GM21423 (cell line): ENCODE measurements around the gene DENND1B.
A peak's percentile ranks its signal among the peaks of the same experiment; 100 is the strongest.

Experiments used
- ATAC-seq: cut with Tn5 transposase; IDR thresholded peaks from one replicate; pipeline ENCODE4 v1.9.1; 2021; ENCODE audit warnings: mild to moderate bottlenecking, moderate library complexity; ENCODE audit not compliant: unreplicated experiment

The DENND1B gene, protein sequence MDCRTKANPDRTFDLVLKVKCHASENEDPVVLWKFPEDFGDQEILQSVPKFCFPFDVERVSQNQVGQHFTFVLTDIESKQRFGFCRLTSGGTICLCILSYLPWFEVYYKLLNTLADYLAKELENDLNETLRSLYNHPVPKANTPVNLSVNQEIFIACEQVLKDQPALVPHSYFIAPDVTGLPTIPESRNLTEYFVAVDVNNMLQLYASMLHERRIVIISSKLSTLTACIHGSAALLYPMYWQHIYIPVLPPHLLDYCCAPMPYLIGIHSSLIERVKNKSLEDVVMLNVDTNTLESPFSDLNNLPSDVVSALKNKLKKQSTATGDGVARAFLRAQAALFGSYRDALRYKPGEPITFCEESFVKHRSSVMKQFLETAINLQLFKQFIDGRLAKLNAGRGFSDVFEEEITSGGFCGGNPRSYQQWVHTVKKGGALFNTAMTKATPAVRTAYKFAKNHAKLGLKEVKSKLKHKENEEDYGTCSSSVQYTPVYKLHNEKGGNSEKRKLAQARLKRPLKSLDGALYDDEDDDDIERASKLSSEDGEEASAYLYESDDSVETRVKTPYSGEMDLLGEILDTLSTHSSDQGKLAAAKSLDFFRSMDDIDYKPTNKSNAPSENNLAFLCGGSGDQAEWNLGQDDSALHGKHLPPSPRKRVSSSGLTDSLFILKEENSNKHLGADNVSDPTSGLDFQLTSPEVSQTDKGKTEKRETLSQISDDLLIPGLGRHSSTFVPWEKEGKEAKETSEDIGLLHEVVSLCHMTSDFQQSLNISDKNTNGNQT

GRCh38 chr1:197775282-197776262 lies at the start of gene DENND1B:
DENND1B (minus strand) TSS chr1:197775480; CDS start chr1:197775155, 325 bp downstream.
- ATAC-seq, result peak; percentile 75

GRCh38 chr1:197814306-197814705 lies 39.0 kb upstream of the DENND1B start:
- ATAC-seq, result no peak

DNA sequence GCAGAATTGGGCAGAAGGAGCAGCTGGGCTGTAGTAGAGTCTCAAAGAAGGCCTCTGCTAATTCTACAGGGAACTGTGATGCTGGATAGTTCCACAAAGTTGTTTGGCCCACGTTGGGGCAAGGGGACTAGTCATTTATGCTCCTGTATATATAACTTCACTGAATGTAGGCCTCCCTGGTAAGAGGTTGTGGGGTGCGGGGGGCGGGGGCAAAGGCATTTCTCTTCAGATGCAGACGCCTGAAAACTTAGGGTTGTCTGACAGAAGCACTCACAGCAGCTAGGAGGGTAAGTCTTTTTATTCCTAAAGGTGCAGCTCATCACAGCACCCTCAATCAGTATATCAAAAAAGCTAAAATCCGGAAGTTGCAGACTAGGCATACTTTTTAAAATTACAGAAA lies 38.5 kb upstream of the DENND1B start:
- no peak for ATAC-seq

- no peak for ATAC-seq
Observed at GRCh38 chr1:197811769-197812168, 36.5 kb upstream of the DENND1B start.

GRCh38 chr1:197810812-197811211 lies 35.5 kb upstream of the DENND1B start:
- ATAC-seq, result no peak

DNA sequence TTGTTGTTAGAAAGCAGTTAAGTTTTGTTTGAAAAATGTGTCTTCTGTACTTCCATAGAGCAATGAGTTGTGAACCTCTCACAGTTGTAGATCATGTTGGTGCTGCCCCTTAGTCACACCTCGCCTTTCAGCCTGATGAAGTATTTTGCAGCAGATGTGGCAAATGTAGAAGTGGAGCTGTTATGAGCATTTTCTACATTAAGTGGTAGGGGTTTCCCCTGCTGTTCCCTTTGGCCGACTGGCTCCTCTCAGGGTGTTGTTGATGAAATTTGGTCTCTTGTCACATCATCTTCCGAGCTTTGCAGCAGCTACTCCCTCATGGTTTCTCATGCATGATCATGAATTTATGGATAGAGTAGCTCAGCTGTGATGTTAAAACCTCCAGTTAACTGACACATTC lies 33.6 kb upstream of the DENND1B start:
- no peak for ATAC-seq

GRCh38 chr1:197807739-197808453 lies 32.6 kb upstream of the DENND1B start:
- no peak for ATAC-seq

- peak; percentile 52 for ATAC-seq
Observed at GRCh38 chr1:197807216-197807615, 31.9 kb upstream of the DENND1B start.

DNA sequence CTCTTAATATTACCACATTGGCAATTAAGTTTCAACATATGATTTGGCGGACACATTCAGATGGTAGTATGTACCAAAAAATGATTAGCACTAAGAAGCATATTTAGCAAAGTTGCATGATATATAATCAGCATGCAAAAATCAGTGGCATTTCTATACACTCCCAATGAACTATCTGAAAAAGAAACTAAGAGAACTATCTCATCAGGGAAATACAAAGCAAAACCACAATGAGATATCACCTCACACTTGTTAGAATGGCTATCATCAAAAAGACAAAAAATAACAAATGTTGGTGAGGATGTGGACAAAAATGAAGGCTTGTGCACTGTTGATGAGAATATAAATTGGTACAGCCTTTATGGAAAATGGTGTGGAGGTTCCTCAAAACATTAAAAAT lies 31.4 kb upstream of the DENND1B start:
- no peak for ATAC-seq

- no peak for ATAC-seq
Observed at GRCh38 chr1:197801684-197802083, 26.4 kb upstream of the DENND1B start.

- no peak for ATAC-seq
Observed at GRCh38 chr1:197801111-197801482, 25.8 kb upstream of the DENND1B start.

DNA sequence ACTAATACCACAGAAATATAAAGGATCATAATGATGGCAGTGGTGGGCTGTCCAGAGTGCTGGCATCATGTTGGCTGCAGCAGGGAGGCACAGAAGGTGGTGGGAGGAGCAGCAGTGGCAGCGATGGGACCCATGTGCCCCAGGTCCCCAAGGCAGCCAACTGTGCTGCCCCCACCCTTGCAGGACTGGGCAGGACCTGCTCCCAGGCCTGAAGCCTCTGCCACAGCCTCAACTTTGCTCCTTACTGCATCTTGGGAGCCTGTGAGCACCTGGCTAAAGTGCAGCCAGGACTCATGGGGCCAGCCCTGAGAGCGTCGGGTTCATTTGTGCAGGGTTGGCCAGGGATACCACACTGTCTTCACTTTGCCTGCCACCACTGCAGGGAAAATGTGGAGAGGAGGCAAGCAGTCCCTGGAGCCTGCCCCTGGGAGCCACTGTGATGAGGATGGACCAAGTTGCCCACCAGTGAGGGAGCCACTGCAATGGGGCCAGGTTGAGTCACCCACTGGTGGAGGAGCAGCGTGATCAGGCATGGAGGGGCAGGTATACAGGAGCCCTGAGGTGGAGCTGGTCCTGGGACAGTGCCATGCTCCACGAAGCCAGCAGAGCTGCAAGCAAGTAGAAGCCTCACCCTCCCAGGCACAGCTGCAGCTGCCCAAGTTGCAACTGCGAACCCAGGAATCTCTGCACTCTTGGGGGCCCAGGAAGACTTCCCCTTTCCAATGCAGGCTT lies 25.3 kb upstream of the DENND1B start:
- no peak for ATAC-seq

DNA sequence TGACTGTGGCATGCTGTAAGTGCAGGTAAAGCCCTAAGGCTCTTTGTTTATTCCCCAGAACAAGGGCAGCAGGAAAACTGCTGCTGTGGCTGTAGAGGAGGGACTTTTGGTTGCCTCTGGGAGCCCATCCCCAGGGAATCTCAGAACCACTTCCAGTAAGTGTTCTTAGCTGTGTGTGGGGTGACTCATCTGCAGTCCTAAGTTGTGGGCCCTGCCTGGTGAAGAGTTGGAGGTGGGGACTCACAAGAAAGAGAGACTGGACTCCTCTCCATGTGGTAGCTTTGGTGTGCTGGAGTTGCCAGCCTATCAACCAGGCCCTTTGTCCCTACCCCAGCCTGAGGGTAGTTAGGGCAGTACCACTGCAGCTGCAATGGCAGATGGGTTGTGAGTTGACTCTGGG lies 24.0 kb upstream of the DENND1B start:
- ATAC-seq, result no peak

DNA sequence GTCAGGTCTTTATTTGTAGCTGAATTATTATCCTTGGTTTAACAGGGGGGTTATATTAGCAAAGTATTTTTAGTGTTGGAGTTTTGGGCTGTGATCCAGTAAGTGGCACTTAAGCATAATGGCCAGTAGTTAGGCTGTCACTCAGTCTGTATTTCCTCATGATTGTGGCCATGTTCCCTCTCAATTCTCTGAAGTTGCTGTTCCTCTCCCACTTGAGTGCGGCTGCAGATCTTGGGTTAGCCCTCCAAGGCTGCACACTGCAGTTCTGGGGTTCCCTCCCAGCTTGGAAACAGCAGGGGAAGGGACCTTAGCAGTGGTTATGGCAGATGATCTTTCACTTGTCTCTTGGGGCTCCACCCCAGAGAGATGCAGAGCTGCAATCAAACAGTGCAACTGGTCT lies 23.2 kb upstream of the DENND1B start:
- no peak for ATAC-seq

GRCh38 chr1:197797010-197797409 lies 21.7 kb upstream of the DENND1B start:
- no peak for ATAC-seq

- ATAC-seq, result no peak
Observed at GRCh38 chr1:197788741-197789739, 13.8 kb upstream of the DENND1B start.

DNA sequence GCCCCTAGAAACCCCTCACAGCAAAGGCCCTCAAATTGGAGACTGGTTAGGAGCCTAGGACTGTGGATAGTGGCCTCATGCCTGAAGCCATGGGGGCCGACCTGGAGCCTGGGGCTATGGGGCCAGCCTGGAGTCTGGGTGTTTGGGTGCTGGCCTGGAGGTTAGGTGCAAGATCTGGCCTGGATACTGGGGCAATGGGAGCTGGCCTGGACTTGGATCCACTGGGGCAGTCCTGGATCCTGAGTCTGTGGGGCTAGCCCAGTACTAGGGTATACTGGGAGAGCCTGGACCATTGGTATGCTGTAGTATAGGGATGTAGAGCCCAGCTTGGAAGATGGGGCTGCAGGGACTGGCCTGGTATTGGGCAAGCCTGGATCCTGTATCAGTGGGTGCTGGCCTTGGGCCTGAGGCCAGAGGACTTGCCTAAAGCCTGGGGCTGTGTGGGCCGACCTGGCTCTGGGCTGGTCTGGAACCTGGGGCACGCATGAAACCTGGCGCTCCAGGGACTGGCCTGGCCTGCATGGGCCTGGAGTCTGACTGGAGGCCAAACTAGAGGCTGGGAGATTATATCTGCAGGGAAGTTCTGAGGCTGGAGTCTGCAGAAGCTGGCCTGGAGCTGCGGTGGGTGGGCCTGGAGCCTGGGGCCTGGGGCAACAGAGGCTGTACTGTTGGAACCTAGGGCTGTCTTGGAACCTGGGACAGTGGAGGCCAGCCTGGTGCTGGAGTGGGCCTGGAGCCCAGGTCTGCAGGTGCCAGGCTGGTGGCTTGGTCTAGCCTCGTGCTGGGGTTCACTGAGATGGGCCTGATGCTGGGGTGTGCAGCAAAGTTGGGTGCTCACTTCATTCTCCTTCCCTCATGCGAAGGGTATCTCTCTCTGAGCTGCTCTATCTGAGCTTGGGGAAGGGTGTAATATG lies 12.6 kb upstream of the DENND1B start:
- no peak for ATAC-seq
